Right ventricle myocardium inferior (tissue), 1 donor: ENCODE measurements around the gene MOV10L1. TPM values are rescaled to one million over a fixed set of nuclear protein-coding genes. Genes with fewer than 3 reads are reported as not detected.

Experiments
- ATAC-seq: fragments of 200-7000 bp; cut with Tn5 transposase; one replicate; pipeline ENCODE4 v1.9.1; 2020; ENCODE audit warnings: mild to moderate bottlenecking, moderate library complexity
- DNase-seq: peaks from one replicate; pipeline ENCODE4 v3.0.0; 2021; ENCODE audit errors: missing footprints
- intact Hi-C: fragments of 100-400 bp; cut with DNase I; formaldehyde crosslinking; loops from one replicate; pipeline ENCODE4 v1.11.0; 2022
- total RNA-seq: library from RNA; stranded (reverse); fragmentation: NEBNext Ultra II Directional; extraction: Animal tissue kit (Norgen Biotek cat#: 25700); gene quantifications from one replicate; pipeline ENCODE4 v1.2.1, GENCODE V29; 2021
- donor health status: DM: no; HTN: yes; CAD: no; lungs with severe emphysema.

The MOV10L1 gene
- total RNA-seq, 1 donor from 2014 or later = not detected

- intact Hi-C loops = no loop called here
- no peak for DNase-seq
- ATAC-seq = no peak
These were observed 116.2 kb downstream of the MOV10L1 start for GRCh38 chr22:50205781-50206569.

GRCh38 chr22:50206599-50206998 lies 116.8 kb downstream of the MOV10L1 start:
- peak; percentile 80 for ATAC-seq
- intact Hi-C loops = no loop called here
- DNase-seq = peak; percentile 90

- ATAC-seq (no peak), DNase-seq (no peak)
- intact Hi-C loops = no loop called here
These were observed 117.8 kb downstream of the MOV10L1 start for GRCh38 chr22:50207383-50208140.

- ATAC-seq = no peak
- no peak for DNase-seq
- intact Hi-C loops = no loop called here
These were observed 118.7 kb downstream of the MOV10L1 start for GRCh38 chr22:50208430-50208938.

- intact Hi-C loops = no loop called here
- ATAC-seq (peak; percentile 5), DNase-seq (no peak)
These were observed 119.4 kb downstream of the MOV10L1 start for GRCh38 chr22:50208939-50209892.

GRCh38 chr22:50209893-50210292 lies 120.1 kb downstream of the MOV10L1 start:
- ATAC-seq (peak; percentile 32), DNase-seq (no peak)
- intact Hi-C loops = loop anchor here (2.0 kb wide), 1 partner anchor 61 kb away; no protein-coding TSS in a partner anchor

- intact Hi-C loops = loop anchor here (2.0 kb wide), 1 partner anchor 62 kb away; no protein-coding TSS in a partner anchor
- peak; percentile 35 for DNase-seq
- no peak for ATAC-seq
These were observed 120.8 kb downstream of the MOV10L1 start for GRCh38 chr22:50210378-50211139.

- intact Hi-C loops = loop anchor here (2.0 kb wide), 1 partner anchor 62 kb away; no protein-coding TSS in a partner anchor
These were observed 121.3 kb downstream of the MOV10L1 start for GRCh38 chr22:50211147-50211546.

More at GRCh38 chr22:50211147-50211546, 121.3 kb downstream of the MOV10L1 start:
- ATAC-seq (no peak), DNase-seq (no peak)

Other genes with a start within 250 kb of the MOV10L1 start
- 4.8 TPM for gene ZBED4, start 236.2 kb upstream of the MOV10L1 start, total RNA-seq
- gene ALG12, start 171.6 kb upstream of the MOV10L1 start, total RNA-seq = 16.4 TPM
- gene CRELD2, start 171.4 kb upstream of the MOV10L1 start, total RNA-seq = 30.6 TPM
- 56.9 TPM for gene PIM3, start 129.2 kb upstream of the MOV10L1 start, total RNA-seq
- not detected for gene IL17REL, start 77.2 kb upstream of the MOV10L1 start, total RNA-seq
- not detected for gene TTLL8, start 31.7 kb upstream of the MOV10L1 start, total RNA-seq
- gene MLC1, start 4.6 kb upstream of the MOV10L1 start, total RNA-seq = 0.05 TPM
- 0.43 TPM for gene PANX2, start 80.7 kb downstream of the MOV10L1 start, total RNA-seq
- 22.3 TPM for gene TRABD, start 95.9 kb downstream of the MOV10L1 start, total RNA-seq
- 15.5 TPM for gene SELENOO, start 111.0 kb downstream of the MOV10L1 start, total RNA-seq
- gene TUBGCP6, start 155.0 kb downstream of the MOV10L1 start, total RNA-seq = 17.5 TPM
- 14.5 TPM for gene HDAC10, start 161.3 kb downstream of the MOV10L1 start, total RNA-seq
- gene MAPK12, start 171.7 kb downstream of the MOV10L1 start, total RNA-seq = 18.2 TPM
- gene MAPK11, start 180.4 kb downstream of the MOV10L1 start, total RNA-seq = 10.0 TPM
- gene PLXNB2, start 217.6 kb downstream of the MOV10L1 start, total RNA-seq = 70.6 TPM
- gene DENND6B, start 237.0 kb downstream of the MOV10L1 start, total RNA-seq = 1.7 TPM